ENCODE data around the gene IL31RA.

DNA sequence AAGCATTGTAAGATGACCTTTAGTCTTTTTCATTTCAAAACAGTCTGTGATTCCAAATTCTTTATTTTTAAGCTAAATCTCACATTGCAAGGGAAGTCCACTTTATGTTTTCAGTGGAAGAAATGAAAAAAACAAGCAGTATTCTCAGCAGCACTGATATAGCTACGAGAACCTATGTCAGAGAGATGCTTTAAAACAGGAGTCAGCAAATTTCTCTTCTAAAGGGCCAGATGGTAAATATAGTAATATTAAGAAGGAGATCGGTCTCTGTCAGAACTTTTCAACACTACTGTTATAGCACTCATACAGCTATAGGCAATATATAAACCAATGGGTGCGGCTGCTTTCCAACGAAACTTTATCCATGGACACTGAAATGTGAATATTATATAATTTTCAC is 18.7 kb downstream of the IL31RA start:
- TF ChIP-seq EZH2 (IDR thresholded peaks at IDR 0.05; ENCODE audit: insufficient read depth, low read length) (no peak), CTCF (IDR thresholded peaks at IDR 0.05; ENCODE audit: insufficient read depth, low read depth, low read length) (no peak)
